Progenitor cell of endocrine pancreas (in vitro differentiated cells): ENCODE data around the gene SYCE1L. TPM values are rescaled to one million over a fixed set of nuclear protein-coding genes. Genes with fewer than 3 reads are reported as not detected.
"Not testable (repeated sequence)": the region's sequence is repeated elsewhere in the genome, so short reads cannot be mapped to it uniquely, and the experiment has no call there.

Source experiments
- DNase-seq: peaks from one replicate; pipeline ENCODE4 v3.0.0; 2021; ENCODE audit warnings: low spot score; ENCODE audit not compliant: unreplicated experiment
- H3K27ac Mint-ChIP-seq: 2 replicates; pipeline ENCODE4 v1.8.0; 2021; ENCODE audit warnings: mild to moderate bottlenecking, moderate library complexity, mixed read lengths
- H3K27me3 Mint-ChIP-seq: 2 replicates; pipeline ENCODE4 v1.8.0; 2021; ENCODE audit warnings: mixed read lengths
- H3K36me3 Mint-ChIP-seq: 2 replicates; pipeline ENCODE4 v1.8.0; 2022; ENCODE audit warnings: mixed read lengths; ENCODE audit not compliant: insufficient read depth
- H3K4me1 Mint-ChIP-seq: 2 replicates; pipeline ENCODE4 v1.8.0; 2021; ENCODE audit warnings: low read depth, mixed read lengths
- H3K4me3 Mint-ChIP-seq: 2 replicates; pipeline ENCODE4 v1.8.0; 2021; ENCODE audit warnings: low read depth, mild to moderate bottlenecking, moderate library complexity, mixed read lengths
- H3K9me3 Mint-ChIP-seq: 2 replicates; pipeline ENCODE4 v1.8.0; 2021; ENCODE audit warnings: low read depth, mixed read lengths
- total RNA-seq: library from RNA; stranded (reverse); gene quantifications from 2 replicates; pipeline ENCODE4 v1.2.1, GENCODE V29; 2021
- TF ChIP-seq, protein P1 (sequence below): fragments of 200-600 bp; sonication (generic); IDR thresholded peaks from one replicate; pipeline ENCODE4 v1.5.0; 2021; ENCODE audit warnings: antibody characterized with exemption, mild to moderate bottlenecking; ENCODE audit not compliant: unreplicated experiment

SYCE1L gene
- total RNA-seq, 1 donor from 2014 or later, result 25.6 TPM

- H3K4me1 Mint-ChIP-seq, result peaks cover 15% of the 10 kb centered on the region
- no peak for DNase-seq
- no peak overlapping the region for H3K27ac Mint-ChIP-seq
- H3K4me3 Mint-ChIP-seq, result no peak overlapping the region
- H3K9me3 Mint-ChIP-seq, result no peaks in the 10 kb centered on the region
- peaks cover 24% of the 10 kb centered on the region for H3K27me3 Mint-ChIP-seq
- TF ChIP-seq, protein P1, sequence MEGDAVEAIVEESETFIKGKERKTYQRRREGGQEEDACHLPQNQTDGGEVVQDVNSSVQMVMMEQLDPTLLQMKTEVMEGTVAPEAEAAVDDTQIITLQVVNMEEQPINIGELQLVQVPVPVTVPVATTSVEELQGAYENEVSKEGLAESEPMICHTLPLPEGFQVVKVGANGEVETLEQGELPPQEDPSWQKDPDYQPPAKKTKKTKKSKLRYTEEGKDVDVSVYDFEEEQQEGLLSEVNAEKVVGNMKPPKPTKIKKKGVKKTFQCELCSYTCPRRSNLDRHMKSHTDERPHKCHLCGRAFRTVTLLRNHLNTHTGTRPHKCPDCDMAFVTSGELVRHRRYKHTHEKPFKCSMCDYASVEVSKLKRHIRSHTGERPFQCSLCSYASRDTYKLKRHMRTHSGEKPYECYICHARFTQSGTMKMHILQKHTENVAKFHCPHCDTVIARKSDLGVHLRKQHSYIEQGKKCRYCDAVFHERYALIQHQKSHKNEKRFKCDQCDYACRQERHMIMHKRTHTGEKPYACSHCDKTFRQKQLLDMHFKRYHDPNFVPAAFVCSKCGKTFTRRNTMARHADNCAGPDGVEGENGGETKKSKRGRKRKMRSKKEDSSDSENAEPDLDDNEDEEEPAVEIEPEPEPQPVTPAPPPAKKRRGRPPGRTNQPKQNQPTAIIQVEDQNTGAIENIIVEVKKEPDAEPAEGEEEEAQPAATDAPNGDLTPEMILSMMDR, result no peak
- H3K36me3 Mint-ChIP-seq, result no peaks in the 10 kb centered on the region
Observed at GRCh38 chr16:77234611-77235010, 35.4 kb downstream of the SYCE1L start.

- H3K27me3 Mint-ChIP-seq, result peaks cover 24% of the 10 kb centered on the region
- H3K9me3 Mint-ChIP-seq, result no peaks in the 10 kb centered on the region
- peak; percentile 89 for DNase-seq
- no peaks in the 10 kb centered on the region for H3K36me3 Mint-ChIP-seq
- no peak overlapping the region for H3K27ac Mint-ChIP-seq
- peaks cover 15% of the 10 kb centered on the region for H3K4me1 Mint-ChIP-seq
- H3K4me3 Mint-ChIP-seq, result peak overlapping the region; percentile 9
- TF ChIP-seq, protein P1, result peak; percentile 100
Observed at GRCh38 chr16:77236063-77236511, 36.9 kb downstream of the SYCE1L start.

- Mint-ChIP-seq H3K36me3 (no peaks in the 10 kb centered on the region), H3K4me3 (no peak overlapping the region), H3K9me3 (peaks cover 4% of the 10 kb centered on the region), H3K27ac (no peak overlapping the region), H3K27me3 (peaks cover 27% of the 10 kb centered on the region), H3K4me1 (peaks cover 15% of the 10 kb centered on the region)
- TF ChIP-seq, protein P1, result no peak
- DNase-seq, result no peak
Observed at GRCh38 chr16:77238593-77238992, 39.4 kb downstream of the SYCE1L start.

GRCh38 chr16:77242471-77242870 lies 43.3 kb downstream of the SYCE1L start:
- not testable (repeated sequence) for H3K4me1 Mint-ChIP-seq, H3K36me3 Mint-ChIP-seq, H3K4me3 Mint-ChIP-seq, DNase-seq, H3K9me3 Mint-ChIP-seq, H3K27ac Mint-ChIP-seq
- H3K27me3 Mint-ChIP-seq, result peaks cover 29% of the 10 kb centered on the region

DNA sequence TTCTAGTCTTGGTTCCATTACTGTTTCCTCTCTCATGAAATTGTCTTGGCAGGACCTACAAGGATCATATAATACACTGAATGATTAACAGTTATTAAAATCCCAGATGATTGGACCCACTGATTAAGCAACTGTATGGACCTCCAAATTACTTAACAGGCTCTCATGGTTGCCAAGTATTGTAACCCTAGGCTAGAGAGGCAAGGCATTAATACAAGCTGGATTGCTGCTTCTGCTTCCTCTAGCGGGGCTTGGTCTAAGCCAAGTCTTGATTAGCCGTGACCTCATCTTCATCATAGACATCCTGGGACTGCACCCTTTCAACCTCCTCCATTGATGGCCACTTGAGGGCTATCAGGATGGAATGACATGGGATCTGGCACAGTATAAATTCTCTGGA lies 46.9 kb downstream of the SYCE1L start:
- Mint-ChIP-seq H3K4me3 (no peak overlapping the region), H3K27ac (no peak overlapping the region), H3K4me1 (peaks cover 1% of the 10 kb centered on the region), H3K27me3 (peaks cover 15% of the 10 kb centered on the region), H3K36me3 (no peaks in the 10 kb centered on the region), H3K9me3 (peaks cover 4% of the 10 kb centered on the region)
- TF ChIP-seq, protein P1, result no peak
- DNase-seq, result no peak

DNA sequence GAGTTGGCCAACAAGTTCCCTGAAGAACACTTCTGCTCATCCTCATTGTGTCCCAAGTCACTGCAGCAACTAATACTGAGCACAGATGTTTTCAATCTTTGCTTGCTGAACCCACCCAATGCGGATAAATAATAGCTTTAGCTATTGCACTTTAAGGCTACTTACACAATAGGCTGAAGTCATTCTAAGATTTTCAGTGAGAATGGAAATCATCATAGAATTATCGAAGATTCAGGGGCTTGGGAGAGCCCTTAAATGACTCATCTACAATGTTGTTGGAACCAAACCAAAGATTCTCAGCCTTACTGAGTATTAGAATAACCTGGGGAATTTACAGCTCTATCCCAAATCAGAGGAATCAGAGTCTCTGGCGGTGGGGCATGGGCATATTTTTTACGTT lies 51.2 kb downstream of the SYCE1L start:
- H3K4me1 Mint-ChIP-seq, result no peaks in the 10 kb centered on the region

More for the DNA sequence above, 51.2 kb downstream of the SYCE1L start:
- H3K9me3 Mint-ChIP-seq, result peaks cover 3% of the 10 kb centered on the region
- no peaks in the 10 kb centered on the region for H3K36me3 Mint-ChIP-seq
- H3K4me3 Mint-ChIP-seq, result no peak overlapping the region
- no peak for DNase-seq
- TF ChIP-seq, protein P1, result no peak
- peaks cover 3% of the 10 kb centered on the region for H3K27me3 Mint-ChIP-seq
- no peak overlapping the region for H3K27ac Mint-ChIP-seq

Other genes with a start within 250 kb of the SYCE1L start
- gene MON1B, start 8.2 kb upstream of the SYCE1L start, total RNA-seq, result 55.0 and 55.4 TPM in 2 replicates
- gene ADAMTS18, start 235.6 kb downstream of the SYCE1L start, total RNA-seq, result 5.8 and 8.4 TPM in 2 replicates